DOHH2 (cell line): ENCODE results near the gene ARRB1.

ENCODE experiments used
- H3F3A ChIP-seq: fragments of 200-600 bp; sonication (generic), shearing (Covaris generic); 2 replicates; pipeline ENCODE4 v1.6.0; 2016; ENCODE audit warnings: antibody characterized with exemption, mild to moderate bottlenecking; ENCODE audit not compliant: control insufficient read depth, insufficient read depth
- H3K27ac ChIP-seq: fragments of 200-600 bp; sonication (generic); 2 replicates; pipeline ENCODE4 v1.5.1; 2014; ENCODE audit warnings: low read depth, mild to moderate bottlenecking, low read length, moderate library complexity
- H3K27me3 ChIP-seq: fragments of 200-600 bp; sonication (generic); 2 replicates; pipeline ENCODE4 v1.6.1; 2014; ENCODE audit warnings: mild to moderate bottlenecking, low read length, mixed read lengths; ENCODE audit not compliant: control insufficient read depth
- H3K36me3 ChIP-seq: fragments of 200-600 bp; sonication (generic); 2 replicates; pipeline ENCODE4 v1.6.1; 2014; ENCODE audit warnings: mild to moderate bottlenecking, low read length, moderate library complexity, mixed read lengths; ENCODE audit not compliant: control insufficient read depth
- H3K4me1 ChIP-seq: fragments of 200-600 bp; sonication (generic); 2 replicates; pipeline ENCODE4 v1.6.1; 2014; ENCODE audit warnings: mild to moderate bottlenecking, low read length, mixed read lengths; ENCODE audit not compliant: control insufficient read depth
- H3K4me2 ChIP-seq: fragments of 200-600 bp; sonication (generic); 2 replicates; pipeline ENCODE4 v1.6.0; 2014; ENCODE audit warnings: mild to moderate bottlenecking, low read length, moderate library complexity
- H3K4me3 ChIP-seq: fragments of 200-600 bp; sonication (generic); 2 replicates; pipeline ENCODE4 v1.5.1; 2014; ENCODE audit warnings: mild to moderate bottlenecking, low read length, mixed read lengths
- H3K79me2 ChIP-seq: fragments of 200-600 bp; sonication (generic); 2 replicates; pipeline ENCODE4 v1.6.1; 2014; ENCODE audit warnings: mild to moderate bottlenecking, low read length, mixed read lengths; ENCODE audit not compliant: control insufficient read depth
- H3K9me2 ChIP-seq: fragments of 200-600 bp; sonication (generic); replicated peaks from 2 replicates; pipeline ENCODE4 v1.6.1; 2014; ENCODE audit warnings: mild to moderate bottlenecking, low read length, mixed read lengths; ENCODE audit not compliant: control insufficient read depth
- H3K9me3 ChIP-seq: fragments of 200-600 bp; sonication (generic); 2 replicates; pipeline ENCODE4 v1.6.1; 2014; ENCODE audit warnings: antibody characterized with exemption, low read length, mixed read lengths; ENCODE audit not compliant: control insufficient read depth, insufficient read depth
- H4K20me1 ChIP-seq: fragments of 200-600 bp; sonication (generic); 2 replicates; pipeline ENCODE4 v1.6.0; 2014; ENCODE audit warnings: low read depth, mild to moderate bottlenecking, antibody characterized with exemption, low read length, moderate library complexity; ENCODE audit not compliant: control insufficient read depth, insufficient read depth
- EZH2phosphoT487 ChIP-seq: fragments of 200-600 bp; sonication (generic); IDR thresholded peaks from 2 replicates; pipeline ENCODE4 v1.6.1; 2017; ENCODE audit warnings: borderline replicate concordance, mild to moderate bottlenecking, antibody characterized with exemption, low read length, moderate library complexity, mixed read lengths
- TF ChIP-seq, protein P1 (sequence below): fragments of 200-600 bp; sonication (generic); IDR thresholded peaks from one replicate; pipeline ENCODE4 v1.5.1; 2014; ENCODE audit warnings: antibody characterized with exemption, mild to moderate bottlenecking, low read depth, low read length; ENCODE audit not compliant: poor library complexity, severe bottlenecking

ARRB1 gene

DNA sequence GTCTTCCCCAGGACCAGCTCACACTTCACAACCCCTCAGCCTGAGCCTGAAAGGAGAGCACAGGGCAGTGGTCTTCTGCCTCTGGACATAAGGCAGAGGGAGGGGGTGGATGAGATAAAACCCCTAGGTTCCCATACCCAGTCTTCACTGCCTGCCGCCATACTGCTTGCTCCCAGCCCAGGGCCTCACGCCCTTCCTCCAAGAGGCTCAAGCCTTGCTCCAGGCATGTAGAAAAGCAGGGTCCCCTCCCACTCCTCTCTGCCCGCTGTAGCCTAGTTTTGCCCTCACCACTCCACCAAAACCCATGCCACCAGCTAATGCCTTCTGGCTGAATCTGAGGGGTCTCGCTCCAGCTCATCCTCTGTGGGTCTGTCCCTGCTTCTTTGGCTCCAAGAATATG is 5.2 kb downstream of the ARRB1 start:
- no peak for TF ChIP-seq EZH2phosphoT487
- no peaks in the 10 kb centered on the region for H3K9me2 ChIP-seq
- H3K4me1 ChIP-seq, result no peaks in the 10 kb centered on the region
- no peaks in the 10 kb centered on the region for H4K20me1 ChIP-seq
- peaks cover 20% of the 10 kb centered on the region for H3K27me3 ChIP-seq
- no peak overlapping the region for H3K27ac ChIP-seq
- H3K36me3 ChIP-seq, result no peaks in the 10 kb centered on the region
- H3F3A ChIP-seq, result no peaks in the 10 kb centered on the region
- H3K4me3 ChIP-seq, result no peak overlapping the region
- H3K4me2 ChIP-seq, result no peak overlapping the region
- H3K9me3 ChIP-seq, result no peaks in the 10 kb centered on the region
- H3K79me2 ChIP-seq, result no peaks in the 10 kb centered on the region

DNA sequence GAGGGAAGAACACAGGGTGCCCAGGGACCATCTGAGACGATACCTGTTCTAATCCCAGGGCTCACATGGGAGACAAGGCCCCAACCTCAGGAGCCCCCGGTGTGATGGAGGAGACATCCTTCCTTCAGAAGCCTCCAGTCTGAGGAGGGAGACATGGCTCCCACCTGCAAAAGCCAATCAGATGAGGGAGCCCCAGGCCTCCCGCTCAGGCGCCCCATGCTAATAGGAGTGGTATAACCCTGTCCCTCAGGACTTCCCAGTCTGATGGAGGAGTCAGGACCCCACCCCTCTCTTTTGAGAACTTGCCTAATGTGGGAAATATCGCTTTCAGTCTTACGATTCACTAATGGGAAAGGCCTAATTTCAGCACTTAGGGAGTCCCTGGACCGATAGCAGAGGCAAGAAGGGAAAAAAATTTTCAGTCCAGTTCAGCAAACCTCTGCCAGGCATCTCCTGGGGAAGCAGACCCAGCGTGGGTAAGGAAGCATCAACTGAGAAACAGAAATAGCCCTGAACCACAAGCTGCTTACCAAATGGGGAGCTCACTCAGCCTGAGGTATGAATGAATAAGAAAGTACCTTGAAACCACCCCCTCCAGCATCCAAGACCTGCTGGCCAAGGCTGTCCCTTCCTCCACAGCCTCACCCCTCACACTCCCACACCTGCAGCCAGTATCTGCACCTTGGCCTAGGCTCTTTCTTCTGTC is 5.9 kb downstream of the ARRB1 start:
- no peaks in the 10 kb centered on the region for H3K36me3 ChIP-seq
- H3K9me3 ChIP-seq, result no peaks in the 10 kb centered on the region
- H3K4me1 ChIP-seq, result peaks cover 3% of the 10 kb centered on the region
- no peaks in the 10 kb centered on the region for H3F3A ChIP-seq
- no peaks in the 10 kb centered on the region for H3K79me2 ChIP-seq
- H3K4me3 ChIP-seq, result no peak overlapping the region
- H4K20me1 ChIP-seq, result no peaks in the 10 kb centered on the region
- H3K27ac ChIP-seq, result no peak overlapping the region
- TF ChIP-seq, protein P1, sequence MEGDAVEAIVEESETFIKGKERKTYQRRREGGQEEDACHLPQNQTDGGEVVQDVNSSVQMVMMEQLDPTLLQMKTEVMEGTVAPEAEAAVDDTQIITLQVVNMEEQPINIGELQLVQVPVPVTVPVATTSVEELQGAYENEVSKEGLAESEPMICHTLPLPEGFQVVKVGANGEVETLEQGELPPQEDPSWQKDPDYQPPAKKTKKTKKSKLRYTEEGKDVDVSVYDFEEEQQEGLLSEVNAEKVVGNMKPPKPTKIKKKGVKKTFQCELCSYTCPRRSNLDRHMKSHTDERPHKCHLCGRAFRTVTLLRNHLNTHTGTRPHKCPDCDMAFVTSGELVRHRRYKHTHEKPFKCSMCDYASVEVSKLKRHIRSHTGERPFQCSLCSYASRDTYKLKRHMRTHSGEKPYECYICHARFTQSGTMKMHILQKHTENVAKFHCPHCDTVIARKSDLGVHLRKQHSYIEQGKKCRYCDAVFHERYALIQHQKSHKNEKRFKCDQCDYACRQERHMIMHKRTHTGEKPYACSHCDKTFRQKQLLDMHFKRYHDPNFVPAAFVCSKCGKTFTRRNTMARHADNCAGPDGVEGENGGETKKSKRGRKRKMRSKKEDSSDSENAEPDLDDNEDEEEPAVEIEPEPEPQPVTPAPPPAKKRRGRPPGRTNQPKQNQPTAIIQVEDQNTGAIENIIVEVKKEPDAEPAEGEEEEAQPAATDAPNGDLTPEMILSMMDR, result no peak
- TF ChIP-seq EZH2phosphoT487, result no peak
- no peaks in the 10 kb centered on the region for H3K9me2 ChIP-seq
- H3K27me3 ChIP-seq, result peaks cover 13% of the 10 kb centered on the region
- H3K4me2 ChIP-seq, result no peak overlapping the region

DNA sequence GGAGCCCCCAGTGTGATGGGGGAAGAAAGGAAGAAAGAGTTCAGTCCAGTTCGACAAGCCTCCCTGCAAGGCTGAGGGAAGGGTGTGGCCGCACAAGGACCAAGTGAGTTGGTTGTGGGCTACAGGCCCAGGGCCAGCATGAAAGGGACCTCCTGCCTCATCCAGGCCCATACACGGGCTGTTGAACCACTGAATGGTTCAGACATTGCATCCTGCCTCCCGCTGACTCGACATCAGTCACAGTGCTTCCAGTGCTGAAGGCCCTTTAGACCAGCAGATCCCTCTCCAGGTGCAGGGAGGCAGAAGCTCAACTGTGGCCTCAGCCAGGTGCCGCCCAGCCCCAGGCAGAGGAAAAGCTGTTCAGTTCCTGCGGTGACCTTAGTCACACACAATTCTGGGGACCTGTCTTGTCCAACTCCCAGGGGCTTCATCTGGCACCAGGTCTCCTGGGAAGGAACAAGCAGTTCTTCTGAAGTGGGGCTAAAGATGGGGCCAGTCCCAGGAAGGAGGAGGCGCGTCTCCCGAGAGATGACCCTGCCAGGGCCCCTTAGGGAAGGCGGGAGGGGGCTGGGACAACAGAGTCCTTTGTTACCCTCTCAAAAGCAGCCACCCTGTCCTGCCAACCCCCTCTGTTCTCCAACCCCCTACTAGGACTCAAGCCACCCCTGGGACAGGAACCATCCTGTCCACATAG is 6.6 kb downstream of the ARRB1 start:
- H3K9me2 ChIP-seq, result no peaks in the 10 kb centered on the region
- H3K36me3 ChIP-seq, result no peaks in the 10 kb centered on the region
- H3K4me2 ChIP-seq, result no peak overlapping the region
- no peaks in the 10 kb centered on the region for H4K20me1 ChIP-seq
- peaks cover 6% of the 10 kb centered on the region for H3K27me3 ChIP-seq
- no peak overlapping the region for H3K27ac ChIP-seq
- TF ChIP-seq EZH2phosphoT487, result no peak
- TF ChIP-seq, protein P1, result no peak
- no peaks in the 10 kb centered on the region for H3K9me3 ChIP-seq
- no peaks in the 10 kb centered on the region for H3K79me2 ChIP-seq
- peaks cover 10% of the 10 kb centered on the region for H3K4me1 ChIP-seq
- no peaks in the 10 kb centered on the region for H3F3A ChIP-seq
- H3K4me3 ChIP-seq, result no peak overlapping the region

DNA sequence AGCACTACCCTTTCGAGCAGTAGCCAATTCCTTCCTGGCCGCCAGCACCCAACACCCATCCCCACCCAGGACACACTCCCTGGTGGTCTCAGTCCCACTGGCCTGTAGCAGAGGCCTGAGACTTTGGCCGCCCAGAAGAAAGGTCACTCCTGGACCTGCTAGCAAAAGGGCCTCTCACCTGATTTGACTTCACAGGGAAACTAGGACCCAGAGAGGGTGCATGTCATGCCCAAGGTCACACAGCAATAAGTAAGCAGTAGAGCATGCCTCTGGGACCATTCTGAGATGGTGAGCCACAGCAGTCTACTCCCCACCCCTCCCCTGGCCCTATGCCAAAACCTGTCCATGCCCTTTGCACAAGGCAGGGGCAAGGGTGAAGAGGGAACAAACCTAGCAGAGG is 7.3 kb downstream of the ARRB1 start:
- H3K79me2 ChIP-seq, result no peaks in the 10 kb centered on the region
- no peaks in the 10 kb centered on the region for H3F3A ChIP-seq
- no peaks in the 10 kb centered on the region for H3K9me2 ChIP-seq
- H3K4me2 ChIP-seq, result no peak overlapping the region
- TF ChIP-seq EZH2phosphoT487, result no peak
- TF ChIP-seq, protein P1, result no peak
- no peak overlapping the region for H3K4me3 ChIP-seq
- H3K27ac ChIP-seq, result no peak overlapping the region
- H4K20me1 ChIP-seq, result no peaks in the 10 kb centered on the region
- no peaks in the 10 kb centered on the region for H3K36me3 ChIP-seq
- H3K9me3 ChIP-seq, result no peaks in the 10 kb centered on the region
- no peaks in the 10 kb centered on the region for H3K27me3 ChIP-seq
- peaks cover 13% of the 10 kb centered on the region for H3K4me1 ChIP-seq
